Measurements from ENCODE around the gene GNG2. TPM values are rescaled to one million over a fixed set of nuclear protein-coding genes. Genes with fewer than 3 reads are reported as not detected.

The GNG2 gene
- total and polyA plus RNA-seq, 5 experiments from 2014 or later = 57.8 to 172 (median 115) TPM

- H3K36me3 Mint-ChIP-seq = peaks cover 71 to 98% (median 84%) of the 10 kb centered on the region in 3 donors
- no peak overlapping the region for H3K4me3 Mint-ChIP-seq
- H3K27me3 Mint-ChIP-seq = no peaks in the 10 kb centered on the region
- ATAC-seq = no peak
- POLR2A ChIA-PET = no interaction called here
- H3K4me1 Mint-ChIP-seq = peaks cover 13 to 37% (median 19%) of the 10 kb centered on the region in 4 donors
- H3K27ac Mint-ChIP-seq = peak overlapping the region in 5 of 10 donors; percentile 45 to 73 (median 50)
- no peak for DNase-seq
- H3K9me3 Mint-ChIP-seq = peaks cover 15 to 28% (median 19%) of the 10 kb centered on the region in 9 donors
These were observed 94.2 kb downstream of the GNG2 start for GRCh38 chr14:51954657-51955056.

GRCh38 chr14:51957950-51958349 lies 97.5 kb downstream of the GNG2 start:
- POLR2A ChIA-PET = no interaction called here
- H3K4me3 Mint-ChIP-seq = no peak overlapping the region
- H3K27me3 Mint-ChIP-seq = no peaks in the 10 kb centered on the region
- peak overlapping the region in 4 of 10 donors; percentile 26 to 78 (median 36) for H3K27ac Mint-ChIP-seq
- peaks cover 63 to 88% (median 72%) of the 10 kb centered on the region in 3 donors for H3K36me3 Mint-ChIP-seq
- peaks cover 29 to 57% (median 40%) of the 10 kb centered on the region in 4 donors for H3K4me1 Mint-ChIP-seq
- peaks cover 21 to 36% (median 27%) of the 10 kb centered on the region in 9 donors for H3K9me3 Mint-ChIP-seq
- no peak for DNase-seq
- ATAC-seq = no peak

- Mint-ChIP-seq H3K4me3 (peak overlapping the region in 1 of 10 donors; percentile 3), H3K9me3 (peaks cover 21 to 36% (median 27%) of the 10 kb centered on the region in 9 donors), H3K27me3 (no peaks in the 10 kb centered on the region), H3K27ac (peak overlapping the region in 7 of 10 donors; percentile 17 to 86 (median 49)), H3K36me3 (peaks cover 51 to 73% (median 68%) of the 10 kb centered on the region in 3 donors), H3K4me1 (peaks cover 36 to 62% (median 50%) of the 10 kb centered on the region in 4 donors)
- POLR2A ChIA-PET = no interaction called here
- no peak for ATAC-seq
- no peak for DNase-seq
These were observed 99.5 kb downstream of the GNG2 start for GRCh38 chr14:51959928-51960327.

- Mint-ChIP-seq H3K27ac (peak overlapping the region in 9 of 10 donors; percentile 32 to 86 (median 64)), H3K9me3 (peaks cover 21 to 36% (median 27%) of the 10 kb centered on the region in 9 donors), H3K27me3 (no peaks in the 10 kb centered on the region), H3K4me1 (peaks cover 34 to 62% (median 51%) of the 10 kb centered on the region in 4 donors), H3K4me3 (no peak overlapping the region), H3K36me3 (peaks cover 46 to 73% (median 63%) of the 10 kb centered on the region in 3 donors)
- no peak for DNase-seq
- POLR2A ChIA-PET = no interaction called here
- no peak for ATAC-seq
These were observed 100.5 kb downstream of the GNG2 start for GRCh38 chr14:51960866-51961265.

- H3K4me1 Mint-ChIP-seq = peaks cover 34 to 58% (median 47%) of the 10 kb centered on the region in 4 donors
- POLR2A ChIA-PET = interaction anchor here (1.6 kb wide), 1 partner anchor 102 kb away, joined by 6 read pairs; the partner anchor contains the start of gene GNG2
These were observed 102.3 kb downstream of the GNG2 start for GRCh38 chr14:51962711-51963110.

GRCh38 chr14:51963286-51963685 lies 102.9 kb downstream of the GNG2 start:
- H3K27ac Mint-ChIP-seq = peak overlapping the region; percentile 85 to 94 (median 90)
- ATAC-seq = peak; percentile 78 to 87
- peaks cover 14 to 22% (median 20%) of the 10 kb centered on the region in 9 donors for H3K9me3 Mint-ChIP-seq
- H3K4me3 Mint-ChIP-seq = peak overlapping the region; percentile 17 to 71 (median 56)
- POLR2A ChIA-PET = interaction anchor here (1.6 kb wide), 1 partner anchor 103 kb away, joined by 6 read pairs; the partner anchor contains the start of gene GNG2
- peaks cover 34 to 56% (median 47%) of the 10 kb centered on the region in 4 donors for H3K4me1 Mint-ChIP-seq
- DNase-seq = peak in 3 of 10 donors; percentile 17 to 62 (median 51)
- no peaks in the 10 kb centered on the region for H3K27me3 Mint-ChIP-seq
- peaks cover 30 to 71% (median 45%) of the 10 kb centered on the region in 3 donors for H3K36me3 Mint-ChIP-seq

More at GRCh38 chr14:51962711-51963110, 102.3 kb downstream of the GNG2 start:
- Mint-ChIP-seq H3K9me3 (peaks cover 16 to 28% (median 22%) of the 10 kb centered on the region in 9 donors), H3K27me3 (no peaks in the 10 kb centered on the region), H3K4me3 (peak overlapping the region in 9 of 10 donors; percentile 4 to 71 (median 62)), H3K36me3 (peaks cover 34 to 71% (median 51%) of the 10 kb centered on the region in 3 donors), H3K27ac (peak overlapping the region; percentile 85 to 94 (median 90))
- no peak for ATAC-seq
- DNase-seq = no peak

- POLR2A ChIA-PET = interaction anchor here (0.7 kb wide), 1 partner anchor 92 kb away, joined by 7 read pairs; no protein-coding TSS in a partner anchor
- peak overlapping the region in 7 of 10 donors; percentile 21 to 89 (median 38) for H3K27ac Mint-ChIP-seq
- peaks cover 16 to 36% (median 23%) of the 10 kb centered on the region in 4 donors for H3K4me1 Mint-ChIP-seq
- no peaks in the 10 kb centered on the region for H3K27me3 Mint-ChIP-seq
- no peak for DNase-seq
- ATAC-seq = no peak
- H3K36me3 Mint-ChIP-seq = peaks cover 0 to 46% (median 15%) of the 10 kb centered on the region in 3 donors
- H3K9me3 Mint-ChIP-seq = no peaks in the 10 kb centered on the region
- no peak overlapping the region for H3K4me3 Mint-ChIP-seq
These were observed 107.1 kb downstream of the GNG2 start for GRCh38 chr14:51967521-51967920.

GRCh38 chr14:51969852-51970540 lies 109.6 kb downstream of the GNG2 start:
- ATAC-seq (peak; percentile 37 to 74), DNase-seq (no peak)
- Mint-ChIP-seq H3K27ac (peak overlapping the region in 9 of 10 donors; percentile 24 to 87 (median 73)), H3K4me3 (no peak overlapping the region), H3K27me3 (no peaks in the 10 kb centered on the region), H3K4me1 (peaks cover 0 to 16% (median 11%) of the 10 kb centered on the region in 4 donors), H3K36me3 (peaks cover 0 to 40% (median 9%) of the 10 kb centered on the region in 3 donors), H3K9me3 (no peaks in the 10 kb centered on the region)
- POLR2A ChIA-PET = interaction anchor here (1.1 kb wide), 1 partner anchor 123 kb away, joined by 4 read pairs; no protein-coding TSS in a partner anchor

- POLR2A ChIA-PET = no interaction called here
- no peaks in the 10 kb centered on the region for H3K9me3 Mint-ChIP-seq
- H3K27ac Mint-ChIP-seq = peak overlapping the region in 6 of 10 donors; percentile 18 to 88 (median 32)
- ATAC-seq = no peak
- peak overlapping the region in 1 of 10 donors; percentile 3 for H3K4me3 Mint-ChIP-seq
- peaks cover 0 to 18% (median 0%) of the 10 kb centered on the region in 3 donors for H3K36me3 Mint-ChIP-seq
- no peaks in the 10 kb centered on the region for H3K27me3 Mint-ChIP-seq
- H3K4me1 Mint-ChIP-seq = peaks cover 0 to 12% (median 9%) of the 10 kb centered on the region in 4 donors
- DNase-seq = no peak
These were observed 112.2 kb downstream of the GNG2 start for GRCh38 chr14:51972566-51972965.

- no peak for ATAC-seq
- H3K4me3 Mint-ChIP-seq = no peak overlapping the region
- no peaks in the 10 kb centered on the region for H3K36me3 Mint-ChIP-seq
- no peak for DNase-seq
- peak overlapping the region in 1 of 10 donors; percentile 14 for H3K27ac Mint-ChIP-seq
- H3K27me3 Mint-ChIP-seq = peaks cover 0 to 5% (median 0%) of the 10 kb centered on the region in 5 donors
- H3K9me3 Mint-ChIP-seq = no peaks in the 10 kb centered on the region
- POLR2A ChIA-PET = no interaction called here
- H3K4me1 Mint-ChIP-seq = peaks cover 2 to 15% (median 7%) of the 10 kb centered on the region in 4 donors
These were observed 116.7 kb downstream of the GNG2 start for GRCh38 chr14:51977075-51977474.

- Mint-ChIP-seq H3K9me3 (no peaks in the 10 kb centered on the region), H3K27ac (no peak overlapping the region), H3K27me3 (peaks cover 0 to 5% (median 0%) of the 10 kb centered on the region in 5 donors), H3K36me3 (no peaks in the 10 kb centered on the region), H3K4me3 (no peak overlapping the region), H3K4me1 (peaks cover 0 to 9% (median 6%) of the 10 kb centered on the region in 4 donors)
- no peak for ATAC-seq
- POLR2A ChIA-PET = interaction anchor here (0.9 to 1.3 kb wide), 2 partner anchors 104 to 884 kb away, joined by 3 read pairs; partner anchors contain the start of gene TRIM9
- no peak for DNase-seq
These were observed 118.3 kb downstream of the GNG2 start for GRCh38 chr14:51978681-51979085.

GRCh38 chr14:51979088-51979709 lies 118.8 kb downstream of the GNG2 start:
- H3K27me3 Mint-ChIP-seq = peaks cover 0 to 5% (median 0%) of the 10 kb centered on the region in 5 donors
- ATAC-seq (peak; percentile 85 to 93), DNase-seq (peak; percentile 61 to 88 (median 77))
- H3K36me3 Mint-ChIP-seq = no peaks in the 10 kb centered on the region
- no peaks in the 10 kb centered on the region for H3K9me3 Mint-ChIP-seq
- peak overlapping the region in 2 of 10 donors; percentile 24 to 63 for H3K27ac Mint-ChIP-seq
- POLR2A ChIA-PET = interaction anchor here (0.9 kb wide), 1 partner anchor 104 kb away, joined by 3 read pairs; no protein-coding TSS in a partner anchor
- no peak overlapping the region for H3K4me3 Mint-ChIP-seq
- H3K4me1 Mint-ChIP-seq = peaks cover 0 to 9% (median 6%) of the 10 kb centered on the region in 4 donors

Data from naive thymus-derived CD8-positive, alpha-beta T cell (primary cell).